Measurements from ENCODE around the gene MAP3K5.

Gene MAP3K5

GRCh38 chr6:136772685-136773472 is 19.4 kb downstream of the MAP3K5 start:
- DNase-seq (ENCODE audit: low read depth) = no peak
- H3K4me3 ChIP-seq (ENCODE audit: low read depth, low read length) = no peak overlapping the region
- TF ChIP-seq CTCF (IDR thresholded peaks at IDR 0.05; ENCODE audit: control insufficient read depth, extremely low read depth, insufficient read depth) = no peak

- TF ChIP-seq CTCF (IDR thresholded peaks at IDR 0.05; ENCODE audit: control insufficient read depth, extremely low read depth, insufficient read depth) = no peak
- no peak overlapping the region for H3K4me3 ChIP-seq (ENCODE audit: low read depth, low read length)
- no peak for DNase-seq (ENCODE audit: low read depth)
Measured at GRCh38 chr6:136771306-136771705, 21.0 kb downstream of the MAP3K5 start.

GRCh38 chr6:136769759-136770158 is 22.5 kb downstream of the MAP3K5 start:
- DNase-seq (ENCODE audit: low read depth) = no peak
- H3K4me3 ChIP-seq (ENCODE audit: low read depth, low read length) = no peak overlapping the region

GRCh38 chr6:136769124-136769523 is 23.2 kb downstream of the MAP3K5 start:
- TF ChIP-seq CTCF (IDR thresholded peaks at IDR 0.05; ENCODE audit: control insufficient read depth, extremely low read depth, insufficient read depth) = no peak
- H3K4me3 ChIP-seq (ENCODE audit: low read depth, low read length) = no peak overlapping the region
- DNase-seq (ENCODE audit: low read depth) = no peak

More at GRCh38 chr6:136769759-136770158, 22.5 kb downstream of the MAP3K5 start:
- TF ChIP-seq CTCF (IDR thresholded peaks at IDR 0.05; ENCODE audit: control insufficient read depth, extremely low read depth, insufficient read depth) = no peak

GRCh38 chr6:136767570-136768309 is 24.5 kb downstream of the MAP3K5 start:
- DNase-seq (ENCODE audit: low read depth) = no peak
- TF ChIP-seq CTCF (IDR thresholded peaks at IDR 0.05; ENCODE audit: control insufficient read depth, extremely low read depth, insufficient read depth) = no peak
- no peak overlapping the region for H3K4me3 ChIP-seq (ENCODE audit: low read depth, low read length)

GRCh38 chr6:136767103-136767502 is 25.2 kb downstream of the MAP3K5 start:
- H3K4me3 ChIP-seq (ENCODE audit: low read depth, low read length) = no peak overlapping the region
- no peak for DNase-seq (ENCODE audit: low read depth)
- TF ChIP-seq CTCF (IDR thresholded peaks at IDR 0.05; ENCODE audit: control insufficient read depth, extremely low read depth, insufficient read depth) = no peak

Measured in LNCaP clone FGC (cell line).